GOT3 (cell line): ENCODE measurements around the gene ZDHHC18.
"Not testable (repeated sequence)": the region's sequence is repeated elsewhere in the genome, so short reads cannot be mapped to it uniquely, and the experiment has no call there.

Experiments used
- DNase-seq: peaks from one replicate; lab custom pipeline; 2025; ENCODE audit warnings: mixed read lengths; lab: John Stamatoyannopoulos, UW

ZDHHC18 gene

DNA sequence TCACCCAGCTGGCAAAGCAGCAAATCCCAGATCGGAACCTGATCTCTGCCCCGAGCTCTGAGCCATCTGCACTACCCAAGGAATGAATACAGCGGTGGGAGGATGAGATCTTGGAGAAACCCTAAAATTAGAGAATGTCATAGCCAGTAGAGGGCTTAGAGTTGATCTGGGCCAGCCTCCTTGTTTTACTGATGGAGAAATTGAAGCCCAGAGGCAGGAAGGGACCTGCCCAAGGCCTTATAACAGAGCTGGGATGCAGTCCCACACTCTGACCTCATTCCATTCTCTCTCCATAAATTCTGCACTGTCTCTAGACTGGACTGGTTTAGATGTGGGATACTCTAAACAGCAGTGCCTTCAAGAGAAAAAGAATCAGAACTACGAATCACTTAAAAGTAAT lies 31.7 kb downstream of the ZDHHC18 start:
- no peak for DNase-seq

DNA sequence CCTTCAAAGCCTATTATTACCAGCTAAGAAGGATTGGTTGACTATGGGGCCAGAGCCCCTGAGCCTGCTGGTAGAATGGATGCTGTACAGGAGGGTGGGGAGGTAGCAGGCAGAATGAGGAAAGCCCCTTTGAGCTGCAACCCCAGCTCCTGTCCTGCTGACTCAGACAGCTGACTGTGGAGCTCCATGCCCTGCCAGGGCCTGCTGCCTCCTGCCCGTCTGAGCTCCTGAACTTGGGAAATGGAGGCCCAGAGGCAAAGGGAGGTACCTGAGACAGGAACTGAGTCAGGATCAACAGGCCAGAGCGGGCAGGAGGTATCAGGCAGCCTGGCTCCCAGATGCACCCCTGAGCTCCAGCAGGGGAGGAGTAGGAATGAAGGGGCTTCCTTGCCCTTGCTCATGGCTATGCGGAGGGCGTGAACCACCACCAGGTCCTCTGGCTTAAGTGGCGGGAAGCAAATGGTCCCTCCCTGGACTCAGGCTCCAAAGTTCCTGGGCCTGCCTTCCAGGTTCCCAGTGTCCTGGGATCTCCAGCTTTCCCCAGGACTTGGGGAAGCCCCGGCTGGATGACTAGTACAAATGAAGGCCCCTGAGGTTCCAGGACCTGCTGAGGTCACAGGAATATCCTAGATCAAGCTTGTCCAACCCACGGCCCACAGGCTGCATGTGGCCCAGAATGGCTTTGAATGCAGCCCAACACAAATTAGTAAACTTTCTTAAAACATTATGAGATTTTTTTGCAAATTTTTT lies 32.6 kb downstream of the ZDHHC18 start:
- DNase-seq = no peak

DNA sequence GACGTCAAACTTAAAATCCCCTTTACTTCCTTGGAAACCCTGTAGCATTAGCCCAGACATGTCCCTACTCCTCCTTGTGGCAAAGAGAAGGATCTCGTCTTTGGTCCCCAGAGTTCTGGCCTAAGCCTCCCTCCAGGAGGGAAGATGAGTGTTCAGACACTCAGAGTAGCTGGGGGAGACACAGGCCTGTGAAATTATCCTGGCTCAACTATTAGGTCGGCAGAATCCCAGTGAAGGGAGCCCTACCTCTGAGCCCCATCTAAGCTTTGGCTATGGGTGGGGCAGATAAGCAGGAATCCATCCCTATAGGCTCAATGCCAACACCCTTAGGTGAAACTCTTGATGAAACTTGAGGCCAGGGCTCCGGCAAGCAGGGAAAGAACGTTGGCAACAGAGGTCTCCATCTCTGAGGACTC lies 34.8 kb downstream of the ZDHHC18 start:
- no peak for DNase-seq

DNA sequence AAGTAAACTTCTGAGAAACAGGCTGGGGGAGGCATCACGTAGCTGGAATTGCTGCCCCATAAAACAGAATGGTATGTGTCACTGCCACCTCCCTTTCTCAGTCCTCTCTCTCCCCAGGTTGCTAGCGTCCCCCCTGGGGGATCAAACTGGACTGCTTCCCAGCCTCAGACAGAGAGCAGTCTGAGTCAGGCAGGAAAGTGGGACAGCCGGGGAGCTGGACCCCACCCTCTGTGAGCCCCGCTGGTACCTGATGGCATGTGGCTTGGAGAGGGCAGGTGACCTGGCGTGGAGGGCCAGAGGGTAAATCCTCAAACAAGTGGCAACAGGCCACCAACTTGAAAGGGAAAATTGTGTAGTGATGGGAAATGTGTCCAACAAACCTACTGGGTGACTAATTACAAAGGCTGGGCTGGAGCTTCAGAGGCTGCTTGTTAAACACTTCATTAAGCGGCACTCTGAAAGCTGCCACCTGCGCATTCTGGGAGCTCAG lies 35.4 kb downstream of the ZDHHC18 start:
- no peak for DNase-seq

DNA sequence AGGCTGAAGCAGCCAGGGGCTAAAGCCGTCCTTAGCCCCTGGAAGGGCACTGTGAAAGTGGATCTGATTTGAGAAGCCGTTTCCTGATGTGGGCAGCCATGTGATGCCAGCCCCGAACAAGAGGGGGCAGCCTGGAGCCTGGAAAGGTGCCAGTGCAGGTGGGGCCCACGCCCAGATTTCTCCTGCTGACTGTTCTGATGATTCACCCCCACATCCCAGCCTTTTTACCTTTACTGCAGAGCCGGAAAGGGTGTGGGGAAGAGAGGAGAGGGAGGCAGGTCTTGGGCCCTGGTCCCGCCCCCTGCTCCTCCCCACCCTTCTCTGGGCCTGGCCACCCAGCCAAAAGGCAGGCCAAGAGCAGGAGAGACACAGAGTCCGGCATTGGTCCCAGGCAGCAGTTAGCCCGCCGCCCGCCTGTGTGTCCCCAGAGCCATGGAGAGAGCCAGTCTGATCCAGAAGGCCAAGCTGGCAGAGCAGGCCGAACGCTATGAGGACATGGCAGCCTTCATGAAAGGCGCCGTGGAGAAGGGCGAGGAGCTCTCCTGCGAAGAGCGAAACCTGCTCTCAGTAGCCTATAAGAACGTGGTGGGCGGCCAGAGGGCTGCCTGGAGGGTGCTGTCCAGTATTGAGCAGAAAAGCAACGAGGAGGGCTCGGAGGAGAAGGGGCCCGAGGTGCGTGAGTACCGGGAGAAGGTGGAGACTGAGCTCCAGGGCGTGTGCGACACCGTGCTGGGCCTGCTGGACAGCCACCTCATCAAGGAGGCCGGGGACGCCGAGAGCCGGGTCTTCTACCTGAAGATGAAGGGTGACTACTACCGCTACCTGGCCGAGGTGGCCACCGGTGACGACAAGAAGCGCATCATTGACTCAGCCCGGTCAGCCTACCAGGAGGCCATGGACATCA lies 36.5 kb downstream of the ZDHHC18 start, which contains the start of gene SFN:
Gene SFN (plus strand): TSS at position 369 of the 904 bp plus-strand sequence. CDS start 64 bp downstream, at position 433.
- no peak for DNase-seq

DNA sequence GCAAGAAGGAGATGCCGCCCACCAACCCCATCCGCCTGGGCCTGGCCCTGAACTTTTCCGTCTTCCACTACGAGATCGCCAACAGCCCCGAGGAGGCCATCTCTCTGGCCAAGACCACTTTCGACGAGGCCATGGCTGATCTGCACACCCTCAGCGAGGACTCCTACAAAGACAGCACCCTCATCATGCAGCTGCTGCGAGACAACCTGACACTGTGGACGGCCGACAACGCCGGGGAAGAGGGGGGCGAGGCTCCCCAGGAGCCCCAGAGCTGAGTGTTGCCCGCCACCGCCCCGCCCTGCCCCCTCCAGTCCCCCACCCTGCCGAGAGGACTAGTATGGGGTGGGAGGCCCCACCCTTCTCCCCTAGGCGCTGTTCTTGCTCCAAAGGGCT lies 37.2 kb downstream of the ZDHHC18 start:
- DNase-seq = no peak

DNA sequence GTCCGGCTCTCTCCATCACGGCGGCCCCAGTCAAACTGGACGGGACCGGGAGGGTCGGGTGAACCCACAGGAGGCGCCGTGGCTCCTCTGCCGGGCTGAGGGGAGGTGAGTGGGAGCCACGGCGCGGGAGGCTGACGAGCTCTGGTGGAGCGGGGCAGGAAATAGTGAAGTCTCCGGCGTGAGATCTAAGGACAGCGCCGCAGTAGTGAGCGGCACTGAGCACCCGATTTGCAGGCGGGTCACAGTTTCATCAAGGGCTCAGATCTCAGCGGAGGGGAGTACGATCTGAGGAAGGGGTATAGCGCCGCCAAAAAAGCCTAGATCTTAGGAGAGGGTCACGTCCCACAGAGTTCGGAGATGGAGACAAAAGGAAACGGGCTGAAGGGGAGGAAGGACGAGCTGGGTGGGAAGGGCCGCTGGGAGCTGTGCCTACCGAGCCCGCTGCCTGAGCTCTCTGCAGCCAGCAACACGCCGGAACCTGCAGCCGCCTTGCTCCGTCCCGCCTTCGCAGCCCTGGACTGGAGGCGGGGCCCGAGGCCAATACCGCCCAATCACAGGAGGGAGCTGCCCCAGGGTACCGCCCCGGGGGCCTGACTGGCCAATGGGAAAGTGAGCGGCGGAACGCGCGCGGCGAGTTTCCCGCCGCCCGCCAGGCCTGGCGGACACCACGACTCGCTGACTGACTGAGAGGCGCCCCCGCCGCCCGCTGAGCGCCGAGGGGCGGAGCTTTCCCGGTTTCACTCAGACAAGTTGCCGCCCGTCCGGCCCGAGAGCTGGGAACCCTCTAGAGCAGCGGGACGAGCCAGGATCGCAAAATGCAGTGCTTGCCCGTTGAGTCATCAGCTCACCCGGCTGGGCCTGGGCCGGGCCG lies 38.4 kb downstream of the ZDHHC18 start:
- peak; percentile 93 for DNase-seq

DNA sequence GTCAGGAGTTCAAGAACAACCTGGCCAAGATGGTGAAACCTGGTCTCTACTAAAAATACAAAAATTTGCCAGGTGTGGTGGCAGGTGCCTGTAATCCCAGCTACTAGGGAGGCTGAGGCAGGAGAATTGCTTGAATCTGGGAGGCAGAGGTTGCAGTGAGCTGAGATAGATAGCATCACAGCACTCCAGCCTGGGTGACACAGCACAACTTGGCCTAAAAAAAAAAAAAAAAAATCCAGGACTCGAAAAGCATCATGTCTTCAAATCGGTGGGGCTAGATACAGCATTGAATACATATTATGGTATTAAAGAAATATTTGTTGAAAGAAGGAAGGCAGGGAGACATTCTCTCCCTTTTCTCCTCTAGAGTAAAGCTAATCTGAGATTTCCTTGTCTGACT lies 46.6 kb downstream of the ZDHHC18 start:
- not testable (repeated sequence) for DNase-seq

DNA sequence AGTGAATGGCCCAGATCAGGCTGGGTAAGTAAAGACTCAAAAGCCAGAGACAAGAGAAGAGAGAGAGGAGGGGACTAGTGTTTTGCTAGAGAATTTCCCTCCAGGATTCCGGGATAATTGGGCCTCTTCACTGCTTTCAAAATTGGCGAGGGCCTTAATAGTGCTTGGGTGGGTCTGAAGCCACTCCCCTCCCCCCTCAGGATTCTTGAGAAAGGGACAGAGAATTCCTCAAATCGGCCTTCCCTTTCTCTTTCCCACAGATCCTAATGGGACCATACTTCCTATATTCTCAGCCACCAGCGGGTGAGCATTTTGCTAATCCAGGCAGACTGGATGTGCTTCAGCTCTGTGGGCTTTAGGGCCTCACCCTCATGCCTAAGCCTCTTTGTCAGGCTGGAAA lies 48.4 kb downstream of the ZDHHC18 start:
- no peak for DNase-seq

DNA sequence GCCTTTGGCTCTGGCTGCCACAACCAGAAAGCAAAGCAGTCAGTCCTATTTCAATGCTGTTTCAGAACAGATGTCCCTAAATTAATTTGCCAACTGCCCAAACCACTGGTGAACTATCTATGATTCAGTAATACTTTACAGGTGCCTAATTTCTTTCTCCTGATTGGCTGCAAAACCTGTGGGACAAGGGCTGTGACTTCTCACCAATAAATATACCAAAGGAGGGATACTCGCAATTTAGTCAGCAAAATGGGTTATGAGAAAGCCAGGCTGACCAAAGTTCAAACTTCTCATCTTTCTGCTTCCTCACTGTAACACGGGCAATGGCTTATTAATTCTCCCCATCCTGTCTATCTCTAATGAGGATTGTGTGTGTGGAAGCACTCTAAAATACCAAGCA lies 50.8 kb downstream of the ZDHHC18 start:
- DNase-seq = no peak

DNA sequence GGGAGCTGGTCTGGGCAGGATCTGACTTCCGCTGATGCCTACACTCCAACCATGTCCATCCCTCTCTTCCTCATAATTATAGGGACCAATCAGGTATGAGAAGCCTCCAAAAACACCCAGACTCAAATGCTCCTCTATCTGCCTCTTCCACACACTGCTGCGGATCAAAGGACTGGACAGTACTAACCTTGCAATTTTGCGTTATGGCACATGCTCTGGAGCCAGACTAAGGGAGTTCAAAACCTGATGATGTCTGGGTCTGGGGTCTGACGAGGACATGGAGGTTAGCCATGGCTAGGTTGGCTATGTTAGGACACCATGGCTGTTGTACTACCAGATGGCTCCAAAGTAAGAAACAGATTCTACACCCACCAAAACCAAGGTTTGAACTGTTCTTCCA lies 53.3 kb downstream of the ZDHHC18 start:
- no peak for DNase-seq

DNA sequence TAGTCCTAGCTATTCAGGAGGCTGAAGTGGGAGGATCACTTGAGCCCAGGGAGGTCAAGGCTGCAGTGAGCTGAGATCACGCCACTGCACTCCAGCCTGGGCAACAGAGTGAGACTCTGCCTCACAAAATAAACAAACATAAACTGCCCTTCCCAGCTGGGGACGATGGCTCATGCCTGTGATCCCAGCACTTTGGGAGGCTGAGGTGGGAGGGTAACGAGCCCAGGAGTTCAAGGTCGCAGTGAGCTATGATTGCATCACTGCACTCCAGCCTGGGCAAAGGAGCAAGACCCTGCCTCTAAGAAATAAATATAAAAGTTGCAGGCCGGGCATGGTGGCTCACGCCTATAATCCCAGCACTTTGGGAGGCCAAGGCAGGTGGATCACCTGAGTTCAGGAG lies 55.1 kb downstream of the ZDHHC18 start:
- not testable (repeated sequence) for DNase-seq

DNA sequence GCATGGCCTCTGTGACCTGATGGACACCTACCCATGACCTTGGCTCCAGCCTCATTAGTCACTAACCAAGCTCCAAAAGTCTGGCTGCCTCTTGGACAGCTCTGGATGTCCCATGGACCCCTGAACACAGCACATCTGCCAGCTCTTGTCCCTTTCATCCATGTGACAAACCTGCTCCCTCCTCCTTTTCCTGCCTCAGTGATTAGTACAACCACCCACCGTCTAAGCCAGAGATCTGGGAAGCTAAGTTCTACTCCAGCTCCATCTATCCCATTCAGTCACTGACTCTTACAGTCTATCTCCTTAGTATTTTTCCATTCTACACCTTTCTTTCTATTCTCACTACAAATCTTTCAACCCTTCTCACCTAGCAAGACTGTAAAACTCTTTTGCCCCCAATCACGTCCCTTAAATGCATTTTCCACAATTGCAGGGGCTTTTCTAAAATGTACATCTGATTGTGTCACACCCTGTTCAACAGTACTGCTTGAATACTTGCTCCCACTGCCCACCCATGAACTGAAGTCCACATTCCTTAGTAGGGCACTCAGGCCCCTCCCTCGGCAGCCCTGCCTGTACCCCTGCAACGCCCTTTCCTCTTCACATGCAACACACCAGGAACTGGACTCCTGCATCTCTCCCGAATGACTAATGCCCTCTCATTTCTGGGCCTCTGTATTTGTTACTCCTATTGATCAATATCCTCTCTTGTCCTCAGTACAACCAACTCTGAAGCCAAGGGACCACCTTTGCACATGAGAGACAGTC lies 56.4 kb downstream of the ZDHHC18 start:
- no peak for DNase-seq

DNA sequence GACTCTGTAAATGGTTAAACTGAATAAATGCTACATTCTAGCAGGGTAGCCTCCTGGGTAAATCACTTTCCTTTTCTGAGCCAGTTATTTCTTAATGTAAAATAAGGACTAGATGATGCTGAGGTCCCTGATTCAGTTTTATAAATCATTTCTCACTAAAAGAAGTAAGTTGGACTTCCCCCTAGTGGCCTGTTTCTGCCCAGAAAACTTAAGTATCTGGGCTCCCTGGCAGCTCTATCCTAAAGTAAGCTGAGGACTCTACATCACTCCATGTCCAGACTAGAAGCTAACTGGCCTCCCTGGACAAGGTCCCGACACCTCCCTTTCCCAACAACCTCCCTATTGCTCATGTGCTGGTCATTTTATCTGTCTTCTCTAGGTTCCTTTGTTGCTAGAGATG lies 60.6 kb downstream of the ZDHHC18 start:
- no peak for DNase-seq

DNA sequence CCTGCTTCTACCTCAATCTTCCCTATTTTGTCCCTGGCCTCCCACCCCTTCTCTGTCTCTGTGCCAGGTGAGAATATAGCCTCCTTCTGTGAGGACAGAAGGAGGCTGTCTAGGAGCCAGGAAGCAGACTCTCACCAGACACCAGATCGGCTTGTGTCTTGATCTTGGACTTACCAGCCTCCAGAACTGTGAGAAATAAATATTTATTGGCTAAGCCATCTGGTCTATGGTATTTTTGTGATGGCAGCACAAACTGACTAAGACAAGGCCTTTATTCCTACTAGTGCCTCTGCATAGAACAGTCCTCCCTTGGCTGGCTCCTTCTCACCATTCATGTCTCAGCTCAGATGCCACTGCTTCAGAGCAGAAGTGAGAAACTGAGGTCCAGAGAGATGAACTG lies 61.7 kb downstream of the ZDHHC18 start:
- DNase-seq = no peak

DNA sequence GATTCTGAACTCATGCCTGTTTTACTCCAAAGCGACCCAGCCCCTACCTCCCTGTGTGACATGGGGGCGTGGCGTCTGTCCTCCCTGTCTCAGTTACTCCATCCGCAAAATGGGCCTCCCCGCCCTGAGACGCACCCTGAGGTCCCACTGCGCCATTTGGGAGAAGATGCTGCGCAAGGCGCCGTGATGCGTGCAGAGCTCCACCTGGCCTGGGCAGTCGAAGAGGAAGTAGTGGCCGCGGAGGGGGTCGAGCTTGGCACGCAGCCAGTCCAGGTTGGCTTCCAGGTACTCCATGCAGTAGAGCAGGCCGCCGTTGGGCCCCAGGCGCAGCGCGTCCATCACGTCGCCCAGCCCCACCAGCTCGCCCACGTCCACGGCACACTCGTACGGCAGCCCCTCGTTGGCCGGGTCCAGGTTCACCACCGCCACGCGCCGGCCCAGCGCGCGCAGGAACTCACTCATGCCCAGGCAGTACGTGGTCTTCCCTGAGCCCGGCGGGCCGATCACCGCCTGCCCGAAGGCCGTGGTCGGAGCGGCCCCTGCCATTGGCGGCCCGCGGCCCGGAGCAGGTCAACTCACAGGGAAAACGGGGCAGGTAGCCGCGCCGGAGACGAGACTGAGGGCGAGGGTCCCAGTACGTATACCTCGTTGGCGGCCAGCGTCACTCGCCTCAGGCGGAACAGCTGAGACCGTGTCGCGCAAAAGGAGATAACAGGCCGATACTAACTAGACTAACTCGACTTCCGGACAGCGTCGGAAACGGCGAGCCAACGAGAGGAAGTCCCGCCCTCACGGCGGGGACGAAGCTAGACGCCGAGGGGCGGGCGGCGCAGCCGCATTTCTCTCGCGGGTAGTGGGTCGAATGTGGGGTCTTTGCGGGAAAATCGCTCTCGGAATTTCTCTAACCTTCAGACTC lies 63.3 kb downstream of the ZDHHC18 start, which contains the start of gene GPN2:
Gene GPN2 (minus strand): TSS at position 733 of the 916 bp plus-strand sequence. CDS start 187 bp downstream, at position 546.
- DNase-seq = peak; percentile 40

DNA sequence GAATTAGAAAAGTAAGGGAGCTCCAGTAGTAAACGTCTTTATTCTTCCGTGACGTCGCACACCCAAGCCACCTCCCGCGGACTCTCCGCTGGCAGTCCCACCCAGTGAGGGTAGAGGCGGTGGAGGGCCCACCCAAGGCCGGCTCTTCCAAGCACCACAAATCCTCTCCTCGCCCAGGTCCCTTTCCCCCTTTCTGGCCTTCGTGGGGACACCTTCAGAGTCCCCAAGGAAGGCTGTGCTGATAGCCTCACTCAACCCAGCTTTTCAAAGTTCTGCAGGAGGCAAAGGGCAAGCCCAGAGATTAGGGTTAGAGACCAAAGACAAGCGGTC lies 63.9 kb downstream of the ZDHHC18 start:
- DNase-seq = no peak

DNA sequence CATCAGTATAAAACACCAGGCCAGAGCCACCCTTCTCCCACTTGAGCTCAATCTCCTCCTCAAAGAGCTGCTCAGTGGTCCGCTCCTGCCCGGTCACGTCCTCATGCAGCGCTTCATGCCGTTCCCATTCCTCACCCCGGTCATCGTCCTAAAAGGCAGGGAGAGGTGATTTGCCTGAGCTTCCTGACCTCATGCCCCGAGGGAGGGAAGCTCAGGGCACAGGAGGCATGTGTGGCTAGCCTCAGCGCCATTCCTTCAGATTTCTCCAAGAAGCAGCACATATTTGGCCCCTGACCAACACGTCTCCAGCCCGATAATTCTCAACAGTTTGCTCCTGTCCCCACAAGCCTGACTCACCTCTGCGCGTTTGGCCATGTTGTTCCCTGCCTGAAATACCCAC lies 67.8 kb downstream of the ZDHHC18 start:
- no peak for DNase-seq

DNA sequence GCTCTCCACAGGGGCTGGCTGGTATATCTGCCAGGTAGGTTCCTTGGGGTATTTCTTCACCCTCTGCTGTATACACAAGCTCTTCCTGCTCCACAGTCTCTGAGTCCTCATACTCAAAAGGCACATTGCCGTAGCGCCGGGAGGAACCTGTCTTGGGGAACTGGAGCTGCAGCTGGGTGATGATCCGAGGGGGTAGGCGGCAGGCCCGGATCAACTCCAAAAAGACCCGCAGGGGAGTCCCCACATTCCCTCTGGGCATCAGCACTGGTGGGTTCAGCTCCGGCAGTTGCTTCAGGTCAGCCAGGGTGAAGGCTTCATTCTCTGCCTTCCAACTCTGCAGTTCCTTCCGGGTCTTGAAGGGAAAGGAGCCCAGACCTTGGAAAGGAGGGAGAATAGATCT lies 70.9 kb downstream of the ZDHHC18 start:
- DNase-seq = no peak
